IPS DF 19.7 (cell line): ENCODE measurements around the gene TSPY8.
"Not testable (repeated sequence)": the region's sequence is repeated elsewhere in the genome, so short reads cannot be mapped to it uniquely, and the experiment has no call there.

Source experiments
- DNase-seq: peaks from one replicate; pipeline ENCODE4 v3.0.0-alpha.2; 2013; ENCODE audit warnings: low read depth, low spot score

The TSPY8 gene

GRCh38 chrY:9357497-9357896 lies at the start of gene TSPY8:
Gene TSPY8, plus strand, starts transcription at chrY:9357797. Its CDS starts 46 bp downstream, at chrY:9357843.
- not testable (repeated sequence) for DNase-seq

- no peak for DNase-seq
Measured at GRCh38 chrY:9320996-9321395, 36.6 kb upstream of the TSPY8 start.

DNA sequence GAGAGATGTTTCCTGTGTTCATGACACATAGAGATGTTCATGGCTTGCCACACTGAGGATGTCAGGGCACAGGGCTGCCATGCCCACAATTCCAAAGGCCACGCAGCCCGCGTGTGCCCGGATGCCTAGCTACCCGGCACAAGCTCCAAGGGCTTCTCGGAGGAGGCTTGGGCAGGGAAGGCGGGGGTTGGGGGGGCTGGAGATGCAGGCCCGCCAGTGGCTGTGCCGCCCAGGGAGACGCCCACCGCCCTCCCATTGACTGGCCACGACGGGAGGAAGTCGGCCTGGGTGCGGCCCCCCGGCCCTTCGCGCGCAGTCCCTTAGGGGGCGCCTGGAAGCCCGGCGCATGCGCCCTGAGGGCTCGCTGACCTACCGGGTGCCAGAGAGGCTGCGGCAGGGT lies 20.4 kb upstream of the TSPY8 start, which contains the start of gene TSPY4:
TSS of gene TSPY4 (plus strand) at position 301 of the 400 bp plus-strand sequence. CDS start at position 347, 46 bp downstream.
- not testable (repeated sequence) for DNase-seq

DNA sequence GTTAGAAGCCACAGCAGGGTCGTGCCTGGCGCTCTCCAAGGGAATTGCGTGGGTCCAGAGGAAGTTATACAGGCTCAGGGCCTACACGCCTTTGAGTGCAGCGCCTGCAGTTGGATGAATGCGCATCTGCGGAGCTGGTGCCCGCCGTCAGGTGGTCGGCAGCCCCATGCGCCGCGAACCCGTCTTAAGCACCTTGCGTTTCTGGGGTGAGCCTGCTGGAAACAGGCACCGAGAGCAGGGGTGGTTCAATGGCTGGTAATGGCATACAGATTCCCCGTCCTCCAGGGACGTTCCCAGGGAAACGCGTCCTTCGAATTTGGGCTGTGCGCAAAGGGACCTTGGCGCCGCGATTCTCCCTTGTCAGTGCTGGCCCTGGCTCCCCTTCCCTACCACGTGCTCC lies 38.9 kb downstream of the TSPY8 start:
- DNase-seq: not testable (repeated sequence)

DNA sequence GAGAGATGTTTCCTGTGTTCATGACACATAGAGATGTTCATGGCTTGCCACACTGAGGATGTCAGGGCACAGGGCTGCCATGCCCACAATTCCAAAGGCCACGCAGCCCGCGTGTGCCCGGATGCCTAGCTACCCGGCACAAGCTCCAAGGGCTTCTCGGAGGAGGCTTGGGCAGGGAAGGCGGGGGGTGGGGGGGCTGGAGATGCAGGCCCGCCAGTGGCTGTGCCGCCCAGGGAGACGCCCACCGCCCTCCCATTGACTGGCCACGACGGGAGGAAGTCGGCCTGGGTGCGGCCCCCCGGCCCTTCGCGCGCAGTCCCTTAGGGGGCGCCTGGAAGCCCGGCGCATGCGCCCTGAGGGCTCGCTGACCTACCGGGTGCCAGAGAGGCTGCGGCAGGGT lies 40.5 kb downstream of the TSPY8 start, which contains the start of gene TSPY3:
TSS of gene TSPY3 (plus strand) at position 301 of the 400 bp plus-strand sequence. CDS start at position 347, 46 bp downstream.
- not testable (repeated sequence) for DNase-seq
